Activated CD4-positive, alpha-beta T cell treated with anti-CD3 and anti-CD28 coated beads for 36 hours (primary cell): ENCODE data around the gene ZFPM1. TPM values are rescaled to one million over a fixed set of nuclear protein-coding genes. Genes with fewer than 3 reads are reported as not detected.

ENCODE experiments used
- ATAC-seq: fragments of 200-7000 bp; cut with Tn5 transposase; one replicate; pipeline ENCODE4 v1.10.0; 2021; ENCODE audit warnings: mild to moderate bottlenecking, moderate library complexity
- CTCF ChIA-PET: fragments of 350-600 bp; sonication (Branson Sonifier 250); formaldehyde crosslinking; loops from one replicate; lab custom pipeline; 2021; ENCODE audit warnings: antibody characterized with exemption; lab: Charles Lee
- POLR2A ChIA-PET: fragments of 350-600 bp; sonication (Branson Sonifier 250); formaldehyde crosslinking; loops from one replicate; lab custom pipeline; 2021; ENCODE audit warnings: antibody characterized with exemption, inconsistent platforms; lab: Charles Lee
- DNase-seq: peaks from one replicate; pipeline ENCODE4 v3.0.0-alpha.2; 2020
- H3K27ac Mint-ChIP-seq: one replicate; pipeline ENCODE4 v1.8.0; 2021; ENCODE audit warnings: mixed read lengths
- H3K27me3 Mint-ChIP-seq: one replicate; pipeline ENCODE4 v1.8.0; 2021; ENCODE audit warnings: mixed read lengths
- H3K36me3 Mint-ChIP-seq: one replicate; pipeline ENCODE4 v1.8.0; 2021; ENCODE audit warnings: low read depth, mixed read lengths
- H3K4me1 Mint-ChIP-seq: one replicate; pipeline ENCODE4 v1.8.0; 2021; ENCODE audit warnings: mixed read lengths
- H3K4me3 Mint-ChIP-seq: one replicate; pipeline ENCODE4 v1.8.0; 2021; ENCODE audit warnings: mild to moderate bottlenecking, moderate library complexity, mixed read lengths
- H3K9me3 Mint-ChIP-seq: one replicate; pipeline ENCODE4 v1.8.0; 2021; ENCODE audit warnings: low read depth, mixed read lengths
- intact Hi-C, 2 experiments: fragments of 100-400 bp; cut with DNase I in 1 of 2; cut with micrococcal nuclease in 1 of 2; formaldehyde crosslinking; loops; one replicate each; pipeline versions ENCODE4 v1.14.2 to v1.15.1; 2022 to 2024; cut with DNase I, micrococcal nuclease
- total RNA-seq, 2 experiments: library from RNA; stranded (reverse); gene quantifications; one replicate each; pipeline ENCODE4 v1.2.3, GENCODE V29; 2021

ZFPM1 gene
- total RNA-seq, 2 experiments from 2014 or later: 9.9 to 12.6 TPM

DNA sequence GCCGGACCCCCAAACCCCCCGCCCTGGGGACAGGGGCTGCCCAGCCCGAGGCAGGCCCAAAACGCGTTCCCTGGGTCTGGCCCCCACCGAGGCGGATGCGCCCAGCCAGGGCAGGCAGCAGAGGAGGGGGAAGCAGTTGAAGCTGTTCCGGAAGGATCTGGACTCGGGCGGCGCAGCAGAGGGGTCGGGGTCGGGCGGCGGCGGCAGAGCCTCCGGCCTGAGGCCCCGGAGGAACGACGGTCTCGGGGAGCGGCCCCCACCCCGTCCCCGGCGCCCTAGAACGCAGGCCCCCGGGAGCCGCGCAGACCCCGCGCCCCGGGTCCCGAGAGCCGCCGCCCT, 22.9 kb upstream of the ZFPM1 start:
- H3K27me3 Mint-ChIP-seq: no peaks in the 10 kb centered on the region
- ATAC-seq: peak; percentile 43
- peak overlapping the region; percentile 38 for H3K4me3 Mint-ChIP-seq
- H3K9me3 Mint-ChIP-seq: no peaks in the 10 kb centered on the region
- H3K27ac Mint-ChIP-seq: no peak overlapping the region
- DNase-seq: peak; percentile 35
- intact Hi-C loops: loop anchor here in 1 of 2 experiments (10.0 kb wide), 2 partner anchors 235 to 655 kb away; no protein-coding TSS in a partner anchor
- ChIA-PET CTCF (interaction anchor here (0.6 to 1.0 kb wide), 3 partner anchors 132 to 1163 kb away, joined by 3 to 4 read pairs (median 3); no protein-coding TSS in a partner anchor), POLR2A (interaction anchor here (0.6 to 0.7 kb wide), 2 partner anchors 45 to 341 kb away, joined by 3 read pairs; no protein-coding TSS in a partner anchor)
- H3K4me1 Mint-ChIP-seq: no peaks in the 10 kb centered on the region
- no peaks in the 10 kb centered on the region for H3K36me3 Mint-ChIP-seq

GRCh38 chr16:88430524-88431446, 22.3 kb upstream of the ZFPM1 start:
- Mint-ChIP-seq H3K4me1 (no peaks in the 10 kb centered on the region), H3K9me3 (no peaks in the 10 kb centered on the region), H3K27me3 (no peaks in the 10 kb centered on the region), H3K4me3 (peak overlapping the region; percentile 38), H3K36me3 (no peaks in the 10 kb centered on the region), H3K27ac (no peak overlapping the region)
- POLR2A ChIA-PET: interaction anchor here (0.6 to 0.7 kb wide), 2 partner anchors 45 to 340 kb away, joined by 3 read pairs; no protein-coding TSS in a partner anchor
- peak; percentile 65 for DNase-seq
- CTCF ChIA-PET: interaction anchor here (0.6 to 1.0 kb wide), 3 partner anchors 132 to 1164 kb away, joined by 3 to 4 read pairs (median 3); no protein-coding TSS in a partner anchor
- peak; percentile 71 for ATAC-seq
- intact Hi-C loops: loop anchor here in 1 of 2 experiments (10.0 kb wide), 2 partner anchors 236 to 656 kb away; no protein-coding TSS in a partner anchor

DNA sequence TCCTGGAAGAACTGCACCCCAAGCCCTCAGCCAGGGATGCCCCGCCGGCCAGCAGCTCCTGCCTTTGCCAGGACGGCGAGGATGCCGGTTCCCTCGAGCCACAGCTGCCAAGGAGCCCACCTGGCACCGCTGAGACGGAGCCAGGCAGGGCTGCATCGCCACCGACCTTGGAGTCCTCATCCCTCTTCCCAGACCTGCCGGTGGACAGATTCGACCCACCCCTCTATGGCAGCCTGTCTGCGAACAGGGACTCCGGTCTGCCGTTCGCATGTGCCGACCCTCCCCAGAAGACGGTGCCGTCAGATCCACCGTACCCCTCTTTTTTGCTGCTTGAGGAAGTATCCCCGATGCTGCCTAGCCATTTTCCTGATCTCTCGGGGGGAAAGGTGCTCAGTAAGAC, 21.4 kb upstream of the ZFPM1 start:
- H3K9me3 Mint-ChIP-seq: no peaks in the 10 kb centered on the region
- no peaks in the 10 kb centered on the region for H3K36me3 Mint-ChIP-seq
- intact Hi-C loops: loop anchor here in 1 of 2 experiments (10.0 kb wide), 2 partner anchors 237 to 657 kb away; no protein-coding TSS in a partner anchor
- CTCF ChIA-PET: no interaction called here
- POLR2A ChIA-PET: no interaction called here
- no peak overlapping the region for H3K27ac Mint-ChIP-seq
- H3K4me1 Mint-ChIP-seq: no peaks in the 10 kb centered on the region
- DNase-seq: no peak
- no peaks in the 10 kb centered on the region for H3K27me3 Mint-ChIP-seq
- peak overlapping the region; percentile 26 for H3K4me3 Mint-ChIP-seq
- ATAC-seq: no peak

GRCh38 chr16:88432174-88432573, 20.9 kb upstream of the ZFPM1 start:
- Mint-ChIP-seq H3K4me3 (peak overlapping the region; percentile 15), H3K27me3 (no peaks in the 10 kb centered on the region), H3K4me1 (no peaks in the 10 kb centered on the region), H3K9me3 (no peaks in the 10 kb centered on the region), H3K27ac (no peak overlapping the region), H3K36me3 (no peaks in the 10 kb centered on the region)
- intact Hi-C loops: loop anchor here in 1 of 2 experiments (10.0 kb wide), 2 partner anchors 237 to 657 kb away; no protein-coding TSS in a partner anchor
- no peak for DNase-seq
- ChIA-PET POLR2A (no interaction called here), CTCF (interaction anchor here (0.7 kb wide), 1 partner anchor 831 kb away, joined by 3 read pairs; no protein-coding TSS in a partner anchor)
- no peak for ATAC-seq

DNA sequence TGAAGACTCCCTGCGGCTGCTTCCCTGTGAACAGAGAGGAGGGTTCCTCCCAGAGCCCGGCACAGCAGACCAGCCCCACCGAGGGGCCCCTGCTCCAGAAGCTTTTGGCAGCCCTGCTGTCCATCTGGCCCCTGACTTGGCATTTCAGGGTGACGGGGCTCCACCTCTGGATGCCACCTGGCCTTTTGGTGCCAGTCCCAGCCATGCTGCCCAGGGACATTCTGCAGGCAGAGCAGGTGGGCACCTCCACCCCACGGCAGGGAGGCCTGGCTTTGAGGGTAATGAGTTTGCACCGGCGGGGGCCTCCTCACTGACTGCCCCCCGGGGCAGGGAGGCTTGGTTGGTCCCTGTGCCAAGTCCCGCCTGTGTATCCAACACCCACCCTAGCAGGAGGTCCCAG, 20.3 kb upstream of the ZFPM1 start:
- DNase-seq: no peak
- no peaks in the 10 kb centered on the region for H3K27me3 Mint-ChIP-seq
- no peak overlapping the region for H3K4me3 Mint-ChIP-seq
- H3K27ac Mint-ChIP-seq: no peak overlapping the region
- H3K36me3 Mint-ChIP-seq: no peaks in the 10 kb centered on the region
- no peaks in the 10 kb centered on the region for H3K9me3 Mint-ChIP-seq
- no peaks in the 10 kb centered on the region for H3K4me1 Mint-ChIP-seq
- POLR2A ChIA-PET: no interaction called here
- CTCF ChIA-PET: interaction anchor here (0.7 kb wide), 1 partner anchor 832 kb away, joined by 3 read pairs; no protein-coding TSS in a partner anchor
- no peak for ATAC-seq
- intact Hi-C loops: loop anchor here in 1 of 2 experiments (10.0 kb wide), 2 partner anchors 238 to 658 kb away; no protein-coding TSS in a partner anchor

- H3K4me3 Mint-ChIP-seq: no peak overlapping the region
- ATAC-seq (no peak), DNase-seq (no peak)
- no peaks in the 10 kb centered on the region for H3K9me3 Mint-ChIP-seq
- ChIA-PET POLR2A (no interaction called here), CTCF (no interaction called here)
- H3K4me1 Mint-ChIP-seq: no peaks in the 10 kb centered on the region
- no peak overlapping the region for H3K27ac Mint-ChIP-seq
- H3K27me3 Mint-ChIP-seq: no peaks in the 10 kb centered on the region
- H3K36me3 Mint-ChIP-seq: no peaks in the 10 kb centered on the region
- intact Hi-C loops: loop anchor here in 1 of 2 experiments (10.0 kb wide), 2 partner anchors 239 to 659 kb away; no protein-coding TSS in a partner anchor
Observed at GRCh38 chr16:88433632-88434352, 19.3 kb upstream of the ZFPM1 start.

GRCh38 chr16:88434353-88434690, 18.8 kb upstream of the ZFPM1 start:
- H3K27me3 Mint-ChIP-seq: no peaks in the 10 kb centered on the region
- no peaks in the 10 kb centered on the region for H3K4me1 Mint-ChIP-seq
- ATAC-seq (no peak), DNase-seq (no peak)
- ChIA-PET CTCF (no interaction called here), POLR2A (no interaction called here)
- no peaks in the 10 kb centered on the region for H3K9me3 Mint-ChIP-seq
- H3K4me3 Mint-ChIP-seq: no peak overlapping the region
- intact Hi-C loops: loop anchor here in 1 of 2 experiments (10.0 kb wide), 2 partner anchors 240 to 660 kb away; no protein-coding TSS in a partner anchor
- H3K36me3 Mint-ChIP-seq: no peaks in the 10 kb centered on the region
- H3K27ac Mint-ChIP-seq: no peak overlapping the region

- no peaks in the 10 kb centered on the region for H3K27me3 Mint-ChIP-seq
- no peaks in the 10 kb centered on the region for H3K9me3 Mint-ChIP-seq
- intact Hi-C loops: loop anchor here in 1 of 2 experiments (10.0 kb wide), 2 partner anchors 240 to 660 kb away; no protein-coding TSS in a partner anchor
Observed at GRCh38 chr16:88434746-88435145, 18.3 kb upstream of the ZFPM1 start.

DNA sequence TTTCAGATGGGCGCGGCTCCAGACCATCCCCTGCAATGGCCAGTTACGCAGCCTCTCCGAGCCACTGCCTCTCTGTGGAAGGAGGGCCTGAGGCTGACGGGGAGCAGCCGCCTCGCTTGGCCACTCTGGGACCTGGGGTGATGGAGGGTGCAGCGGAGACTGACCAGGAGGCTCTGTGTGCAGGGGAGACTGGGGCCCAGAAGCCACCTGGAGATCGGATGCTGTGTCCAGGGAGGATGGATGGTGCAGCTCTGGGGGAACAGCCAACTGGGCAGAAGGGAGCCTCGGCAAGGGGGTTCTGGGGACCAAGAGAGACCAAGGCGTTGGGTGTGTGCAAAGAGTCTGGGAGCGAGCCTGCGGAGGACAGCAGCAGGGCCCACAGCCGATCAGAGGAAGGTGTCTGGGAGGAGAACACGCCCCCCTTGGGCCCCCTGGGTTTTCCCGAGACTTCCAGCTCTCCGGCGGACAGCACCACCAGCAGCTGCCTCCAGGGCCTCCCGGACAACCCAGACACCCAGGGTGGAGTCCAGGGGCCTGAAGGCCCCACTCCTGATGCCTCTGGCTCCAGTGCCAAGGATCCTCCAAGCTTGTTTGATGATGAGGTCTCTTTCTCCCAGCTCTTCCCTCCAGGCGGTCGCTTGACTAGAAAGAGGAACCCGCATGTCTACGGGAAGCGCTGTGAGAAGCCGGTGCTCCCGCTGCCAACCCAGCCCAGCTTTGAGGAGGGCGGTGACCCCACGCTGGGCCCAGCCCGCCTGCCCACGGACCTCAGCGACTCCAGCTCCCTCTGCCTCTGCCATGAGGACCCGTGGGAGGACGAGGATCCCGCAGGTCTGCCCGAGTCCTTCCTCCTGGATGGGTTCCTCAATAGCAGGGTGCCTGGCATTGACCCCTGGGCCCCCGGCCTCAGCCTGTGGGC, 17.4 kb upstream of the ZFPM1 start:
- Mint-ChIP-seq H3K27me3 (no peaks in the 10 kb centered on the region), H3K9me3 (no peaks in the 10 kb centered on the region), H3K4me1 (no peaks in the 10 kb centered on the region), H3K4me3 (no peak overlapping the region), H3K36me3 (no peaks in the 10 kb centered on the region), H3K27ac (no peak overlapping the region)
- ChIA-PET POLR2A (no interaction called here), CTCF (interaction anchor here (0.7 to 1.2 kb wide), 5 partner anchors 104 to 670 kb away, joined by 3 read pairs; partner anchors contain the start of gene KLHDC4)
- DNase-seq (no peak), ATAC-seq (no peak)
- intact Hi-C loops: loop anchor here (2.0 to 10.0 kb wide), 4 partner anchors 241 to 661 kb away; no protein-coding TSS in a partner anchor

More at GRCh38 chr16:88434746-88435145, 18.3 kb upstream of the ZFPM1 start:
- POLR2A ChIA-PET: no interaction called here
- Mint-ChIP-seq H3K27ac (no peak overlapping the region), H3K4me1 (no peaks in the 10 kb centered on the region), H3K36me3 (no peaks in the 10 kb centered on the region), H3K4me3 (no peak overlapping the region)
- CTCF ChIA-PET: no interaction called here
- DNase-seq (no peak), ATAC-seq (no peak)

GRCh38 chr16:88436796-88437195, 16.3 kb upstream of the ZFPM1 start:
- intact Hi-C loops: loop anchor here (2.0 to 10.0 kb wide), 4 partner anchors 242 to 662 kb away; no protein-coding TSS in a partner anchor
- POLR2A ChIA-PET: no interaction called here

More at GRCh38 chr16:88436796-88437195, 16.3 kb upstream of the ZFPM1 start:
- ATAC-seq (no peak), DNase-seq (no peak)
- Mint-ChIP-seq H3K9me3 (no peaks in the 10 kb centered on the region), H3K27me3 (no peaks in the 10 kb centered on the region), H3K4me1 (no peaks in the 10 kb centered on the region), H3K27ac (no peak overlapping the region), H3K4me3 (no peak overlapping the region), H3K36me3 (no peaks in the 10 kb centered on the region)
- CTCF ChIA-PET: interaction anchor here (0.6 to 2.8 kb wide), 6 partner anchors 13 to 658 kb away, joined by 3 to 12 read pairs (median 3); partner anchors contain the start of gene ZFPM1
